ENCODE results near the gene LYPD5. TPM values are rescaled to one million over a fixed set of nuclear protein-coding genes. Genes with fewer than 3 reads are reported as not detected.

LYPD5 gene
- total and polyA plus RNA-seq, 2 of the 8 experiments (the other 6 are each of a cell fraction or from before 2014, with no cell fraction given): 0.74 to 4.3 TPM

DNA sequence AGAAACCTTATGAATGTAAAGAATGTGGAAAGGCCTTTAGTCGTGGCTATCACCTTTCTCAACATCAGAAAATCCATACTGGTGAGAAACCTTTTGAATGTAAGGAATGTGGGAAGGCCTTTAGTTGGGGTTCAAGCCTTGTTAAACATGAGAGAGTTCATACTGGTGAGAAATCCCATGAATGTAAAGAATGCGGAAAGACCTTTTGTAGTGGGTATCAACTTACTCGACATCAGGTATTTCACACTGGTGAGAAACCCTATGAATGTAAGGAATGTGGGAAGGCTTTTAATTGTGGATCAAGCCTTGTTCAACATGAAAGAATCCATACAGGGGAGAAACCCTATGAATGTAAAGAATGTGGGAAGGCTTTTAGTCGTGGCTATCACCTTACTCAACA lies 45.6 kb upstream of the LYPD5 start:
- no peak overlapping the region for H2BK5ac ChIP-seq (ENCODE audit: low read depth, low read length)
- no peak overlapping the region for H2BK20ac ChIP-seq (ENCODE audit: low read length)
- no peak overlapping the region for H3K23ac ChIP-seq (ENCODE audit: insufficient read length)
- H4K91ac ChIP-seq (replicated peaks; ENCODE audit: insufficient read length, low read length): no peak overlapping the region
- no peak overlapping the region for H2AFZ ChIP-seq (ENCODE audit: low read length)
- H3K4me2 ChIP-seq (ENCODE audit: insufficient read depth in 1 of 2, low read depth in 2 of 2, low read length in 2 of 2): no peak overlapping the region
- no peak overlapping the region for H2AK5ac ChIP-seq (ENCODE audit: low read depth, low read length)
- no peaks in the 10 kb centered on the region for H4K20me1 ChIP-seq (replicated peaks in 1 of 2; ENCODE audit: control insufficient read depth in 1 of 2, insufficient read depth in 2 of 2, low read length in 2 of 2)
- CTCF ChIA-PET (ENCODE audit: partially characterized antibody): no interaction called here
- H4K5ac ChIP-seq (ENCODE audit: insufficient read length, low read depth, low read length): no peak overlapping the region
- H3K14ac ChIP-seq (ENCODE audit: insufficient read length): no peak overlapping the region
- DNase-seq (ENCODE audit: low read depth in 1 of 2, low spot score in 2 of 2): no peak
- H3K18ac ChIP-seq (ENCODE audit: extremely low read depth, low read length): no peak overlapping the region
- no peak overlapping the region for H4K8ac ChIP-seq (ENCODE audit: extremely low read depth, insufficient read depth, low read length)
- H3K79me1 ChIP-seq (ENCODE audit: low read depth, low read length): no peaks in the 10 kb centered on the region
- no peak overlapping the region for H3K9ac ChIP-seq (replicated peaks in 1 of 4; ENCODE audit: extremely low read depth in 1 of 4, low read depth in 3 of 4, low read length in 3 of 4)
- no peaks in the 10 kb centered on the region for H3K27me3 ChIP-seq (replicated peaks in 1 of 4; ENCODE audit: control insufficient read depth in 3 of 4, extremely low read depth in 1 of 4, insufficient read depth in 3 of 4, low read length in 3 of 4)
- H3K36me3 ChIP-seq (ENCODE audit: control insufficient read depth in 2 of 4, insufficient read depth in 4 of 4, low read length in 3 of 4): peaks cover 0 to 36% (median 14%) of the 10 kb centered on the region in 4 experiments; a peak in 6 of 8 replicates
- TF ChIP-seq ZNF274 (IDR thresholded peaks at IDR 0.05; ENCODE audit: borderline replicate concordance, extremely low read depth, low read length): no peak
- no peak for TF ChIP-seq JUN (IDR thresholded peaks at IDR 0.05; ENCODE audit: low read depth, low read length)
- no peak for TF ChIP-seq CHD2 (IDR thresholded peaks at IDR 0.05; ENCODE audit: low read length)
- no peak for TF ChIP-seq CHD1 (IDR thresholded peaks at IDR 0.05; ENCODE audit: low read depth, low read length)
- no peak for TF ChIP-seq MAFK (IDR thresholded peaks at IDR 0.05; ENCODE audit: low read depth, low read length)
- TF ChIP-seq TEAD4 (IDR thresholded peaks at IDR 0.05; ENCODE audit: low read depth, low read length): peak; percentile 54; the same call in 1 of the 2 replicates
- TF ChIP-seq JUND (IDR thresholded peaks at IDR 0.05; ENCODE audit: low read length): no peak
- no peak for TF ChIP-seq SIRT6 (IDR thresholded peaks at IDR 0.05; ENCODE audit: low read length)
- FAIRE-seq: no peak
- H3K79me2 ChIP-seq (ENCODE audit: control insufficient read depth in 1 of 2, insufficient read depth in 2 of 2, low read length in 2 of 2): no peaks in the 10 kb centered on the region
- H3K9me3 ChIP-seq (ENCODE audit: insufficient read depth in 2 of 2, low read depth in 1 of 2, low read length in 1 of 2): peaks cover 62 to 63% of the 10 kb centered on the region in 2 experiments
- H3K27ac ChIP-seq (ENCODE audit: low read depth, low read length): no peak overlapping the region
- H3K4me1 ChIP-seq (replicated peaks in 1 of 4; ENCODE audit: control insufficient read depth in 3 of 4, insufficient read depth in 4 of 4, low read length in 3 of 4): no peaks in the 10 kb centered on the region
- H2BK120ac ChIP-seq (replicated peaks; ENCODE audit: low read depth, low read length): no peak overlapping the region
- H3K4me3 ChIP-seq (ENCODE audit: extremely low read depth in 1 of 4, insufficient read depth in 2 of 4, low read depth in 3 of 4, low read length in 4 of 4): no peak overlapping the region
- POLR2A ChIA-PET (ENCODE audit: partially characterized antibody): no interaction called here
- H3K4ac ChIP-seq (replicated peaks; ENCODE audit: insufficient read length, low read depth, low read length): no peak overlapping the region
- no peak overlapping the region for H2BK12ac ChIP-seq (ENCODE audit: low read depth, low read length)
- no peak overlapping the region for H3K56ac ChIP-seq (replicated peaks; ENCODE audit: insufficient read length, low read depth, low read length)
- H2BK15ac ChIP-seq (ENCODE audit: low read length): no peak overlapping the region
- H3K23me2 ChIP-seq (ENCODE audit: low read depth, low read length): no peaks in the 10 kb centered on the region
- WGBS, 2 experiments (ENCODE audit: extremely low coverage in 1 of 2, insufficient coverage in 1 of 2, insufficient read length in 1 of 2, insufficient replicate concordance in 2 of 2, low coverage in 1 of 2, low lambda C conversion rate in 2 of 2, missing lambda C conversion rate in 1 of 2): 88% methylated on average over 4 of the region's 4 CpGs; no CpG with 5 or more reads in 1 of the 2 experiments
